HG03175 (cell line): ENCODE data around the gene AFP.

ENCODE experiments used
- ATAC-seq: cut with Tn5 transposase; IDR thresholded peaks from one replicate; pipeline ENCODE4 v1.9.1; 2021; ENCODE audit warnings: mild to moderate bottlenecking, moderate library complexity; ENCODE audit not compliant: unreplicated experiment

AFP gene

DNA sequence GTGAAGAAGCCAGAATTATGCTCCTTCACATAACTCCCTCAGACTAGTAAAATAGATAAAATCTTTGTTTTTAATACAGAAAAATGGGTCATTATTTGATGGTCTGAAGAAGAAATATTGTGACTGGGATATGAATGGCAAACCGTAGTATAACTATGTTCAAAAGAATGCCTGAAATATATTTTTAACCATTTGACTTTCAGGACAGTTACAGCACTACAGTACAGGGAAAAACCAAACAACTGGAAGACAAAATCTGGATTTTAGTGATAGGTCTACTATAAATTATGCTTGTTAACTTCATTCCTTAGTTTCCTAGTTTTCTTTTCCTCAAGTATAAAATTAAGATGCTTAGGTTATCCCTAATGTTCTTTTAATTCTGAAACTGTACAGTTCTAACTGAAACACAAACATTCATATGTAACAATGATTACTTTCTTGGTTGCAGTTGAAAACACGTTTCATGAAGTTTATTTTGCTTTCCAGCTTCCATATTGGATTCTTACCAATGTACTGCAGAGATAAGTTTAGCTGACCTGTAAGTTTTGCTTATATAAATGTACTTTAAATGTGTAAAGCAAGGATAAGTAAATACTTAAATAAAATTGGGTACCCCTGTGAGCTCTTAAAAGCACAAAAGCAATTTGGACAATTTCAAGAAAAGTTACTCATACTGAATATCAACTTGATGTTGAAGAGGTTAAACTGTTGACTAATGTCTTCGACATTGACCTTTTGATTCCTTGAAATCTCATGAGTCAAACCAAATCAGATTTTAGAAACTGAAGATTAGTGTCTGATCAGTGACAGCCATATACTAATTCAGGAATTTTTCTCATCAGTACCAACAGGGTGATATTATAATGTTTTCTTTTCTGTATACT lies 895 bp downstream of the AFP start:
- ATAC-seq, result no peak

DNA sequence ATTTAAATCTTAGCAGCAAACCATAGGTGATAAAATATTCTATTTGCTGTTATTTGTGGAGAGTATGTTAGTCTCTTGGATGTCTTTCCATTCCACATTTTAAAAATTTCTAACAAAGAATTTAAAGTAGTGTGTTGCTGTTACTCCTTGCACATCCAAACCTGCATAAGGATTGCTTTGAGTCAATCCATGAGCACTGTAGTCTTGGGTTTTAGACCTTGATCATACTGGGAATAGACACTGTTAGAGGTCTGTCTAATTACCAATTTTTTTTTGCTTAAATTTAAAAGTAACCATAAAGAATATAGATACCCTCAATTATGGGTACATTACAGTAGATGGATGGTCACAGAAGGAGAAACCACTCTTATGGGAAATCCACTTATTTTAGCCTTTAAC lies 1.5 kb downstream of the AFP start:
- ATAC-seq, result no peak

DNA sequence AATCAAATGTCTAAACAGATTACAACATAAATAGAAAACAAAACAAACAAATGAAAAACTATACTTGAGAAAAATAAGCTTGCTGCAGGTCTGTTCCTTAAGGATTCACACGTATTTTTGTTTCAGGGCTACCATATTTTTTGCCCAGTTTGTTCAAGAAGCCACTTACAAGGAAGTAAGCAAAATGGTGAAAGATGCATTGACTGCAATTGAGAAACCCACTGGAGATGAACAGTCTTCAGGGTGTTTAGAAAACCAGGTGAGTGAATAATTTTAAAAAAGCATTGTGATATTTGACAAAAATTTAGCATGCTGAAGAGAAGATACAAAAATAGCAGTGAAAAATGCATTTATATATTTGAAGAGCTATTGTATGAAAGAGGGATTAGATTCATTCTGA lies 2.0 kb downstream of the AFP start:
- ATAC-seq, result no peak

DNA sequence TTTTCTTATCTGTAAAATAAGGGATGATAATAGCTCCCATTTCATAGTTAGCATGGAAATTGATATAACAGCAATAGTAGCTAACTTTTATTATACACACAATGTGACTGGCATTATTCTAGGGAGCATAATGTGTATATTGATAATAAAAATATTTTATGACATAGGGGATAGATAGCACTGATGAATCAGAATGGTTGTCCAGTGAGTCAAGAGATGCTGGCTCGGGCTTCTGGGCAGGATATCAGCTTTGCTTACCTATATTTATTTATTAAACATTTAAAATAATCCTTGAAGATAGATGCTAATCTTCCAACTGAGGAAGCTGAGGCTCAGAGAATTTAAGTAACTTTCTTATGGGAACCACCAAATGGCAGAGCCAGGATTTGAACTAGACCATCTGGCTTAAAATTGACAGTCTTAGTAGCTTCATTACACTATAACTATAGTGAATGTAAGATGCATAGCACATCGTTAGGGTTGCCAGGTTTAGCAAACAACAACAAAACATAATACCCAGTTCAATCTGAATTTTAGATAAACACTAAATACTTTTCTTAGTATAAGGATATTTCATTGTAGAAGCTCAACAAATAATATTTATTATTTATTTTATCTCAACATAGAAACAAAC lies 2.7 kb downstream of the AFP start:
- ATAC-seq, result no peak

DNA sequence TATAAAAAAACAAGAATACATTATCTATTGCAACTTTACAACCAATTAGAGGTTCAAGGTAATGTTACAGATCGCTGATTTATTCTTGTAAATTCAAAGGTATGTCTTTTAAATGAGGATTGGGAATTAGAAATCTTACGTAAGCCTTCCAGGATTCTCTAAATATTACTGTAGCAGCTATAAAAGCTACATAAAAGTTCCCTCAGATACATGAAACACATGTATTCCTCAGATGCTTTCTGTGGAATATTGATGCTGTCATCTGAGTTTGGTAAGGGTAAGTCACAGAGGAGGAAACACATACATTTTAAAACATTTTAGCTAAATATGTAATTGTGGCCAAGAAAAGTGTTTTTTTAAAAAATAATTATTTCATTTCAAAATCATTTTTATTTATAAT lies 3.4 kb downstream of the AFP start:
- ATAC-seq, result no peak

DNA sequence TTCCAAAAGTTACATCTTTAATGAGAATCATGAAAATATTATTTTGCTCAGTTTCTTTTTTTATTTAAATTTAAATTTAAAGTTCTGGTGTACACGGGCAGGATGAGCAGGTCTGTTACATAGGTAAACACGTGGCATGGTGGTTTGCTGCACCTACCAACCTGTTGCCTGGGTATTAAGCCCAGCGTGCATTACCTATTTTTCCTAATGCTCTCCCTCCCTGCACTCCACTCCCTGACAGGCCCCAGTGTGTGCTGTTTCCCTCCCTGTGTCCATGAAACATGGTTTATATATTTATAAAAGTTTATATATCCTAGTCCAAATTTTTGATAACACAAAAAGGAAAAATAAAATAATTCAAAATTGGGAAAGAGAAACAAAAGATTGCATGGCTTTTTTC lies 4.0 kb downstream of the AFP start:
- no peak for ATAC-seq

DNA sequence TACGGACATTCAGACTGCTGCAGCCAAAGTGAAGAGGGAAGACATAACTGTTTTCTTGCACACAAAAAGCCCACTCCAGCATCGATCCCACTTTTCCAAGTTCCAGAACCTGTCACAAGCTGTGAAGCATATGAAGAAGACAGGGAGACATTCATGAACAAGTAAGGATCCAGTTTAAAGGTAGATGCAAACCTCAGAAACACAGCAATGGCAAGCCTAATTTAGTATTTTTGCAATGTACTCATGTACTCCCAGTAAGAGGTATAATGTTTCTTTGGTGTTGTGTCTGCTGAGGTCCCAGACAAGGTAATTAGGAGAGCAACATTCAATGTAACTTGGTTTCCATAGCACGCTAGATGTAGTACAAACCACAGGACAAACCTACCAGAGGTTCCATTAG lies 4.6 kb downstream of the AFP start:
- no peak for ATAC-seq

DNA sequence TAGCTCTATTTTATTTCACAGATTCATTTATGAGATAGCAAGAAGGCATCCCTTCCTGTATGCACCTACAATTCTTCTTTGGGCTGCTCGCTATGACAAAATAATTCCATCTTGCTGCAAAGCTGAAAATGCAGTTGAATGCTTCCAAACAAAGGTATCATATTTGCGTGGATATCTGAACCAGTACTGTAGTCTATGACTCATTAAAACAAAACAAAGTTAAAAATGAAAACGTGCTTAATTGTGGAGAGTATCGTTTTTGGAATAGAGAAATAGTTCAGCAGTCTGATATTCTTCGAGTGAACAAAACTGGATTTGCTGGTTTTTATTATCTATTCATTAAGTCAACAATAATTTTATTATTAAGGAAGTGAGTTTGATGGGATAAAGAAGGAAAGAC lies 6.3 kb downstream of the AFP start:
- no peak for ATAC-seq

DNA sequence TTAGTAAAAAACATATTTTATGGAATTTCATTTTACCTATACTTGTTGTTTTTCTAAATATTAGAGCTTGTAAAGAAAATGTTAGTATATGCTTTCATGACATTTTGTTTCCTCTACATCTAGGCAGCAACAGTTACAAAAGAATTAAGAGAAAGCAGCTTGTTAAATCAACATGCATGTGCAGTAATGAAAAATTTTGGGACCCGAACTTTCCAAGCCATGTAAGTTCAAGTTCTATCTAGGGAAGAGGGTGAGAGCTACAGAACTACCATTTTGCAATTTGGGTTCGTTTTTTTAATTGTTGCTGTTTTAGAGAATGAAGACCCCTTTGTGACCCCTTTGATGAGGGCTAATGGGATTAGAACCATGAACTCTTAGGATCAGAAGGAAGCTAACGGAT lies 7.2 kb downstream of the AFP start:
- ATAC-seq, result no peak

DNA sequence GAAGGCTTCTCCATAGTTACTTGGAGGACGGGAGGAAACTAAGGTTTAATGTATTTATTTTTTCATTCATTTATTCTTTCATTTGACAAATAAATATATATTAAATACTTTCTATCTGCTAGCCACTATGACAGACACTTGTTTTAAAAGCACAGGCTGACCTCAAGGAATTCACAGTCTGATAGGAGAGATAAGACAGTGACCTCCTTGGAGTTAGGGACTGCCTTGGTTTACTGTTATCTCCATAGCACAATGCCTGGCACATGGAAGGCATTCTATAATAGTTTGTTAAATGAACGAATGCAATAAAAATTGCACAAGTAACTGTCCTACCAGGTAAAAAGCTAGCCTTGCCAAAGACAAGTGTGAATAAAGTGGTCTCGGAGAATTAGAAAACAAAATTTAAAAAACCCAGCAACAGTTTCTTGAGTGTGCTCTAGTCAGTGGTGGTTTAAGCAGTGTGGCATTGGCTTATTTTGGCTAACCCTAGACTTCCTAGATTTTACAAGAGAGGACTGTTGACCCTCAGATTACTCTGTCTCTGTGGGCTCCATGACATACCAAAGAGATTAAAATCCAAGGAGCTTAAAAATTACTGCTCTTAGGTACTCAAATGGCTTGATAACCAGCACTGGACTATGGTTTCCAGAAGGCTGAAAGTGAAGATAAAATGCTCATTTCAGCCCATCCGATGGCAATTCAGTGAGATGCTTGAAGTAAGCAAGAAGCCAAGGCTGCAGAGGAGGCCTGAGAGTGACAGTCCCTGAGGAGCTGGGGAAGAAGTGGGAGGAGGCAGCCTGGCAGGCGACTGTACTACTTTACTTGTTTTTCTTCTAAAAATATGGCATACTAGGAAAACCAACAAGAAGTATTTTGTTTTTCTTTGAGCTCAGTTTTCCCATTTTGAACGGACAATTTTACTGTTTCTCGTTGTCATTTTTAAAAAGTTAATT lies 9.6 kb downstream of the AFP start:
- ATAC-seq, result no peak

DNA sequence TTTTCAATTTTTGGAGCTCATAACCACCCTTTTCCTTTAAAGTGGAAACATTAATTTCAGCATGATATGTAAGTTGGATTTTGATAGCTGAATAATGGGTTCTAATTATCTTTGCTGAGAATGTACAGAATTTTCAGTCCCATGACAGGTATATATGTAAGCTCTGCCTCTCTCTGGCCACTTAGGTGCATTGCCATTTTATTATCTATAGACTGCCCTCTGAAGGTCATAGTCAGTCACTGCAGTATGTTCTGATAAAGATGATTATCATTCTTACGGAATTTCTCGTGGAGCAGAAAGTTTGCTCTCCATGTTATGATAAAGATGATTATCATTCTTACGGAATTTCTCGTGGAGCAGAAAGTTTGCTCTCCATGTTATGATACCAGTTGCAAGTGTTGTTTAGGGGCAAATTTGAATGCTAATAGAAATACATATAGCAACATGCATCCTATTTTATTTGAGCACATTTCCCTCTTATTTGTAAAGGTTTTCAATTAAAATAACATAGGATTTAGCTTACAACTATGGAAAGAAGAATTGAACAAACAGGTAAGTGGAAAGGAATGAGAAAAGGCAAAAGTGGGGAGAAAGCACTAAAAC lies 10.4 kb downstream of the AFP start:
- peak; percentile 100 for ATAC-seq

DNA sequence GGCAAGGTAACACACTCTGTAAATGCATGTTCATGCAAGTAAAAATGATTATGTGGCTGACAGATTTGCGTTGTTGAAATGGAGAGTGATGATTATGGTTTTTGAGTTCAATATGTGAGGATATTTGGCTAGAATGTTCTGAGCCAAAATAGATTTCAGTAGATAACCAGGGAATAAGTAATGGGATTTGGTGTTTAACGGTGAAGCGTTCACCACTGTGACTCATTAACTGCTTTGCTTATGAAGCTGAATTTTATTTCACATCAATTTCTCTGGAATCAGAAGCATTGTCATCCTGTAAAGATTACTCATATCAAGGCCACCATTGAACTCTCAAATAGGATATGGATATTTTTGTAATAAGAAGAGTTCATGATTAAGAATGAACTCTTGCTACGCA lies 11.7 kb downstream of the AFP start:
- ATAC-seq, result no peak

DNA sequence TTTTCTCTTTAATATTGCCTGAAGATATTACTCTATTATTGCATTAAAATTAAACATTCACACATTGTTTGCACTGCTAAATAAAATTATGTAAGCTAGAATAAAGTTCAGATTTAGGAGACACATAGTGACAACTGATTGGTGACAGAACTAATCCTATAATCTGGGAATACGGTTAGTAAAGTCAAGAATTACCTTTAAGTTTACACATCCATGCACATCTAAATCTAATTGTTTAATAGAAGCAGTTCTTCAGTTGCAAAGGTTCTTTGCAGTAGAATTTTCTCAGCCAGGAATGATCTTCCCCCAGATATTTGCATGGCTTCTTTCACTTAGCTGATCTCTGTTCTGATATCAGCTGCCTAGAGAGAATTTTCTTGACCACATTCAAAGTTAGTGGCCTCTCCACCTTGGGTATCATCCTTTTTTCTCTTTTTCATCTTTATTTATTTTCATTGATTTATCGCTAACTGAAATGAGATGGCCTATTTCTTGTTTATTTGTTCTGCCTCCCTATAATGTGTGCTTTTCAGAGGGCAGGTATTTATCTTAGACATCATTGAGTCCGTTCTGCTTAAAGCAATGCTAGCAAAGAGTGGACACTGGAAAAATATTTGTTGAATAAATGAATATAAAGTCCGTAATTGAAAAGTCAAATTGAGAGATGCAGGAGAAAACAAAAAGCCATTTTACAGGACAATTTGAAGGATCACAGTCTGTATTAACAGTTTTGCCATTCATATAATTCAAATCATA lies 12.6 kb downstream of the AFP start:
- ATAC-seq, result no peak

DNA sequence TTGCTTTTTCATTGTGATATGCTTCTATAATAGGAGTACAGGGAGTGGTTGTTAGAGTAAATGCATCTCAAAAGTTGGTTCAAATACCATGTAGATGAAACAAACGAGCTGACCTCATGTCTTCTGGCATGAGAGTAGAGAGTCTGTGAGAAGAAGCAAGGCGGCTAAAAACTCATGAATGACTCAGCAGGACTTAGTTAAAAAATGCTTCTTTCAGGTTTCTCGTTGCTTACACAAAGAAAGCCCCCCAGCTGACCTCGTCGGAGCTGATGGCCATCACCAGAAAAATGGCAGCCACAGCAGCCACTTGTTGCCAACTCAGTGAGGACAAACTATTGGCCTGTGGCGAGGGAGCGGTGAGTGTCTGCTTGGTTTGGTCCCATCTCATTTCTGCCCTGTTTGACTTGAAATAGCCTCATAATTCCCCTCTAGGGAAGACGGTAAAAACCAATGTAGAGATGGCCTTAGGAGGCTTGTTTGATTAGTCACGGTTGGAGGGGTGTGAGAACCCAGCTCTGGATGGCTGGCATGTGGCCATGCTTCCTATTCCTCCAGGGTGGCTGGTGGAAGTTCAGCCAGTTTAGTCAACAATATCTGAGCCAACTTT lies 14.5 kb downstream of the AFP start:
- ATAC-seq, result no peak

DNA sequence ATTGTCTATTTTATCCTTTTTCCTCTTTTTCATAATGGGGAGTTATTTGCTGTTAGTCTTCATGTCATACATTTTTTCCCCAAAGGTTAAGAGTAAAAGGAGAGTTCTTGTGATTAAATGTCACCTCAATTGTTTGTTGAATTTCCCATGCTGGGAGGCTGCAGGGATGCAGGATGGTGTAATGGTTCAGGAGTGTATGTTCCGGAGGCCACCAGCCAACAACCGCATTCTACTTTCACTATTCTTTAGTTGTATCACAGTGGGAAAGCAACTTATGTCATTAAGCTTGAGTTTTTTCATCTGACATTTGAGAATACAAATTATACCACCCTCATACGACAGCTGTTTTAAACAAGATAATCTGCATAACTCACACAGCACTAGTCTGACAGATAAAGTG lies 15.4 kb downstream of the AFP start:
- ATAC-seq, result no peak

DNA sequence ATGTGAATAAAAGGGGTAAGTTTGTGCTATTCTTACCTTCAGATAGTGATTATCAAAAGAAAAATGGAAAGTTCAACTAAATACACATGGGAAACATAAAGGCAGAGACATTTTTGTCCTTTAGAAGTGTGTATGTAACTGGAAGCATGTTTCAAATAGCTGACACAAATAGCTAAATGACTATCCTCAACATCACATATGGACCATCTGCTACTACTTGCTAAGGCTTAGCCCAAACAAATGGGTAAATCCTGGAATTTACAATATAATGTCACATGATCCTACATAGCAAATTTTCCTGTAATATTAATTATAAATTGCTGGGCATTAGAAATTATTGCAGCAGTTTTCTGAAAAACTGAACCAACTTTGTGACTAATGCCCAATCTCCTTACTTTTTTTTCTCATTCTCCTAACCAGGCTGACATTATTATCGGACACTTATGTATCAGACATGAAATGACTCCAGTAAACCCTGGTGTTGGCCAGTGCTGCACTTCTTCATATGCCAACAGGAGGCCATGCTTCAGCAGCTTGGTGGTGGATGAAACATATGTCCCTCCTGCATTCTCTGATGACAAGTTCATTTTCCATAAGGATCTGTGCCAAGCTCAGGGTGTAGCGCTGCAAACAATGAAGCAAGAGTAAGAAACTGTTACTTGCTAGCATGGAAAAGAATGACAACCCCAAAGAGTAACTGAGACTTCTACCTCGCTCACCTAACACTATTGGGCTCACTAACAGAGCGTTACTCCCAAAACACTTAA lies 16.1 kb downstream of the AFP start:
- no peak for ATAC-seq

DNA sequence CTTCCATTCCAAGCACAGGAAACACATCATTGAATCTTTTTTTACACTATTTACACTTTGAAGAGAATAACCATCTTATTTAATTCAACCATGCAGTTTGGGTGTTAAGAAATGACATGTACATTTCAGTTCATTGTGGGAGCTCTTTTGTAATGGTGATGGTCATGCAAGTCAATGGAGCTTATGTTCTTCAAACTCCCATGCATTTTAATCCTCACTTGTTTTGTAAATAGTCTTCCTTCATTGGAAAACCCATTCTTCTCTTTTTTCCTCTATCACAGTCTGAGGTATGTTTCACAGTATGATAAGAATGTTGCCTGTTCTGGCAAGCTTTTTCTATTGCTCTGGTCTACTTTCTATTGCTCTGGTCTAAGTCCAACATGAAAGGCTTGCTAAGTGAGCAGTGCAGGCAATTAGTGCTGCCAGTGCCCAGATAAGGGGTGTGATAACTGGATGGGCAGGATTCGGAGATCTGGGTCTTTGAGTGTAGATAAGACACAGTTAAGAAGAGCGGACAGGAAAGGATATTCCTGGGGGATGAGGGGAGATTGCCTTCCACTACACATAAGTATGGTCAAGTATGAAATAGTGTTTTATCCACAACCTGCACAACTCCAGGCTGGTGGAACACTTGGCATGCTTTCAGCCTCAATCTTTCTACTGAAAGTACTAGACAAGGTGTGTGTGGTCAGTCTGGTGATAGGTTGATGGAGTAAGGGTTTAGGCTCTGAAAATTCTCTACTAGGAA lies 17.1 kb downstream of the AFP start:
- ATAC-seq, result no peak

DNA sequence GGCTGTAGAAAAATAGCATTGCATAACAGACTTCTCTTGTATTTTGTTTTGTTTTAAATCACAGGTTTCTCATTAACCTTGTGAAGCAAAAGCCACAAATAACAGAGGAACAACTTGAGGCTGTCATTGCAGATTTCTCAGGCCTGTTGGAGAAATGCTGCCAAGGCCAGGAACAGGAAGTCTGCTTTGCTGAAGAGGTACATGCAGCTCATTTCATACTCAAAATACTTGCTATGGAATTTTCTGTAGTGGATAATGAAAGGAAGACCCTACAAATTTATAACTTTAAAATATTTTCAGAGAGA lies 17.6 kb downstream of the AFP start:
- no peak for ATAC-seq

DNA sequence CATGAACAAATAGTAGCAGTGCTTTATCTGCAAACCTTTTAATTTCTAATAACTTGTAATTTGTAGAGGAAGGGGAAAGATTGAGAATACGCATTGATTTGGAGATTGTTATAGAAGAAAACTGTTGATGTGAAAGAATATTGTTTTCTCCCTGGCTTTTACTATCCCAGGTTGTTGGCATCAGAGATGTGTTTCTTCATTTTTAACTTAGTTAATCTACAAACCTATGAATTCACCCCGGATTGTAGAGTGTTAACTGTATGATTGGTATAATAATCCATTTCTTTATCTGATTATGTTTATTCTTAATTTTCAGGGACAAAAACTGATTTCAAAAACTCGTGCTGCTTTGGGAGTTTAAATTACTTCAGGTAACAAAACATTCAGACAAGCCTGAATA lies 18.9 kb downstream of the AFP start:
- ATAC-seq, result no peak
